Right ventricle myocardium inferior (tissue), 1 donor: ENCODE results near the gene ZNF189. TPM values are rescaled to one million over a fixed set of nuclear protein-coding genes. Genes with fewer than 3 reads are reported as not detected.
A peak's percentile ranks its signal among the peaks of the same experiment; 100 is the strongest.

Experiments used
- ATAC-seq: fragments of 200-7000 bp; cut with Tn5 transposase; one replicate; pipeline ENCODE4 v1.9.1; 2020; ENCODE audit warnings: mild to moderate bottlenecking, moderate library complexity
- DNase-seq: peaks from one replicate; pipeline ENCODE4 v3.0.0; 2021; ENCODE audit errors: missing footprints
- intact Hi-C: fragments of 100-400 bp; cut with DNase I; formaldehyde crosslinking; loops from one replicate; pipeline ENCODE4 v1.11.0; 2022
- total RNA-seq: library from RNA; stranded (reverse); fragmentation: NEBNext Ultra II Directional; extraction: Animal tissue kit (Norgen Biotek cat#: 25700); gene quantifications from one replicate; pipeline ENCODE4 v1.2.1, GENCODE V29; 2021
- donor health status: DM: no; HTN: yes; CAD: no; lungs with severe emphysema.

The ZNF189 gene
- total RNA-seq, 1 donor from 2014 or later: 15.2 TPM

GRCh38 chr9:101442318-101442717 lies 43.7 kb downstream of the ZNF189 start:
- no peak for DNase-seq
- peak; percentile 72 for ATAC-seq
- intact Hi-C loops: loop anchor here (2.0 kb wide), 1 partner anchor 44 kb away; the partner anchor contains the start of genes MRPL50 and ZNF189

DNA sequence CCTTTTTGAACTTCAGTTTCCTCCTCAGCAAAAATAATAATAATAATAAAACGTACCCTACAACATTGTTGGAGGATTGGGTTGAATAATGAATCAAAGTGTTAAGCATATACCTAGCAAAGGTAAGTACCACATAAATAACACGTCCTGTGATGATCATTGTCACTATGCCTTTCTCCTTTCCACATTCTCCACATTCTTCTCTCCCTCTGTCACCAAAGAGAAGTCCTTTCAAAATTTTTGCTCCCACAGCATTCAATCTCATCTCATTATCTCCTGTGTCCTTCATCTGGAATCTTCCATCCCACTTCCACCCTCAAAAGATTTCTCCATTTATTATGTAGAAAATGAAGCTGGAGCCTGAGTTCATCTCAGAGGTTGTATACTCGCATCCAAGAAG lies 44.1 kb downstream of the ZNF189 start:
- intact Hi-C loops: loop anchor here (2.0 kb wide), 1 partner anchor 44 kb away; the partner anchor contains the start of genes MRPL50 and ZNF189
- DNase-seq (no peak), ATAC-seq (no peak)

DNA sequence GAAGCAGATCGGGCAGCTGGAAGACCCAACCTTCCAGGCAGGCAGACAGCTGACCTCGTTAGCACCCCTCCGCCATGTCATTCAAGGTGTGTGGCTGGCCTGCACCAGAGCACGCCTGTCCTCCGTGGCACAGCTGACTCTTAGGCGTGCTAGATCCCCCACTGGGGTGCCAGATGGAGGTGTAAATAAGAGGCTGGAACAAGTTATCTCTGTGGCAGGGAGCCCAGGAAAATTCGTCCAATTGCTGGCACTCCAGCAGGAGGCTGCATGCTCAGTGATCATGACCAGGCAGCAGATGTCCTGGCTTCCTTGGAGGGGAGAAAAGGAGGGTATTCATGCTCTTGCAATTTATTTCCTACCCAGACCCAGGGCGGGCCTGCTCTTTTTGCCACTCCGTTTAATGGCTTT lies 44.7 kb downstream of the ZNF189 start:
- peak; percentile 95 for ATAC-seq
- intact Hi-C loops: loop anchor here (2.0 kb wide), 1 partner anchor 45 kb away; the partner anchor contains the start of genes MRPL50 and ZNF189
- peak; percentile 71 for DNase-seq

DNA sequence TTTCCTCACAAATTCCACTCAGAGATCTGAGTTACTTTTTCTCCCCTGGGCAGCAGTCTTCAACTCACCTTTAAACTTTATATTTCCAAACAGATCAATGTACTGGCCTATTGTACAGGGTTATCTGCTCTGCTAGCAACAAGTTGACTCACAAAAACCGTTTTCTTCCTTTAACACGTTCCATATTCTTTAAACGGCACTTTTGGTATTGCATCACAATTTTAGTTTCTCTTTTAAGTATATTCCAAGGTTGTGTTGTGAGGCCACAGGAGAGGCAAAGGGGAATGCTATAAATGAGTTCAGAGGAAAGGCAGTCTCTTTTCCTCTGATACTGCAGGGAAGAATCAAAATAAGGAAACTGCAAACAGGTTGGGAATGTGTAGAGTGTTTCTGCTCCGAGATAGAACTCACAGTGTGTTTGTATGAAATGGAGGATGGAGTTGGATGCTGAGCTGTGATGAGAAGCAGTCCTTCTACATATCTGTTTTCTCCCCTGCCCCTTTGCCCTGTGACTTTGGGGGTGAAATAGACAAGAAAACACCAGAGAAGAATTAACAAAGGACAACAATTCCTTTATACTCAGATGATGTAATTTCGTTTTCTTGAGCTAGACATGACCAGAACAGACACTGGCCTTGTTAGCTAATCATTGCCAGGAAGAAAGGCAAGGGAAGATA lies 46.8 kb downstream of the ZNF189 start:
- DNase-seq (no peak), ATAC-seq (no peak)
- intact Hi-C loops: no loop called here

DNA sequence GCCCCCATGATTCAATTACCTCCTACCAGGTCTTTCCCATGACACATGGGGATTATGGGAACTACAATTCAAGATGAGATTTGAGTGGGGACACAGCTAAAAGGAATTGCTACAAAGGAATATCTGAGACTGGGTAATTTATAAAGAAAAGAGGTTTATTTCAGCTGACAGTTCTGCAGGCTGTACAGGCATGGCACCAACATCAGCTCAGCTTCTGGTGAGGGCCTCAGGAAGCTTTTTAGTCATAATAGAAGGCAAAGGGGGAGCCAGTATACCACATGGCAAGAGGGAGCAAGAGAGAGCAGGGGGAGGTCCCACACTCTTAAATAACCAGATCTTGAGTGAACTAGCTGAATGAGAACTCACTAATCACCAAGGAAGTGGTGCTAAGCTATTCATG lies 48.1 kb downstream of the ZNF189 start:
- no peak for DNase-seq
- intact Hi-C loops: no loop called here
- ATAC-seq: no peak

- DNase-seq (no peak), ATAC-seq (no peak)
- intact Hi-C loops: no loop called here
These were observed 50.0 kb downstream of the ZNF189 start for GRCh38 chr9:101448680-101449070.

DNA sequence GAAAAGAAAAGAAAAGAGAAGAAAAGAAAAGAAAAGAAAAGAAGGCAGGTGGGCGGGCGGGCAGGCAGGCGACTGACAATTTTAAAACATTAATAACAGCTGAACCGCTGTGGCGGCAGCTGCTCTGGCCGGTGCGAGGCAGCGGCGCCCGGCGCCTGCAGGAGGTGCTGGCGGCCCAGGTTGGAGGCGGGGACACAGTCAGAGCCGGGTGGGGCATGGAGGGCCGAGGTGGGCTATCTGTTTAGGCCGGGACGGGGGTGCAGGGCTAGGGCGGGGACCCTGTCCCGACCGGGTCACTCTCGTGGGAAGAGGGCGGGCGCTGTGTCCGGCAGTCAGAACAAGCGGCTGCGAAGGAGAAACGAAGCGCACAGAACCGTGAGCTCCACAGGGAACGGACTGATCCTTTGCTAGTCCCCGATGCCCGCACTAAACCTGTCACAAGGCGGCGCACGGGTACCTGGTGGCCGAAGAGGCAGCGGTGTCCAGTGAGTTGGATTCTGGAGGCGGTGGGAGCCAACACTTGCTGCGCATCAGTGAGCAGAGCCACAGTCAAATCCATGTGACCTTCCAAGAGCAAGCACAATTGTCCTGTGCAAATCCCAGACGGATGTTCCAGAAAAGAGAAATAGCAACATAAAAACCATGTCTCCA lies 50.5 kb downstream of the ZNF189 start:
- DNase-seq: peak; percentile 83
- peak; percentile 97 for ATAC-seq
- intact Hi-C loops: no loop called here

GRCh38 chr9:101450931-101451330 lies 52.3 kb downstream of the ZNF189 start:
- ATAC-seq (no peak), DNase-seq (no peak)
- intact Hi-C loops: no loop called here

DNA sequence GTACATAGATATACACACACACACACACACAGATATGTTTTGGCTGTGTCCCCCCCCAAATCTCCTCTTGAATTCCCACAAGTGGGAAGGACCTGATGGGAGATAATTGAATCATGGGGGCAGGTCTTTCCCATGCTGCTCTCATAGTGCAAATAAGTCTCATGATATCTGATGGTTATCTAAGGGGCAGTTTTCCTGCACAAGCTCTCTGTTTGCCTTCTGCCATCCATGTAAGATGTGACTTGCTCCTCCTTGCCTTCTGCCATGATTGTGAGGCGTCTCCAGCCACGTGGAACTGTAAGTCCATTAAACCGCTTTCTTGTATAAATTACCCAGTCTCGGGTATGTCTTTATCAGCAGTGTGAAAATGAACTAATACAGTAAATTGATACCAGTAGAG lies 52.8 kb downstream of the ZNF189 start:
- ATAC-seq: no peak
- DNase-seq: no peak
- intact Hi-C loops: no loop called here

DNA sequence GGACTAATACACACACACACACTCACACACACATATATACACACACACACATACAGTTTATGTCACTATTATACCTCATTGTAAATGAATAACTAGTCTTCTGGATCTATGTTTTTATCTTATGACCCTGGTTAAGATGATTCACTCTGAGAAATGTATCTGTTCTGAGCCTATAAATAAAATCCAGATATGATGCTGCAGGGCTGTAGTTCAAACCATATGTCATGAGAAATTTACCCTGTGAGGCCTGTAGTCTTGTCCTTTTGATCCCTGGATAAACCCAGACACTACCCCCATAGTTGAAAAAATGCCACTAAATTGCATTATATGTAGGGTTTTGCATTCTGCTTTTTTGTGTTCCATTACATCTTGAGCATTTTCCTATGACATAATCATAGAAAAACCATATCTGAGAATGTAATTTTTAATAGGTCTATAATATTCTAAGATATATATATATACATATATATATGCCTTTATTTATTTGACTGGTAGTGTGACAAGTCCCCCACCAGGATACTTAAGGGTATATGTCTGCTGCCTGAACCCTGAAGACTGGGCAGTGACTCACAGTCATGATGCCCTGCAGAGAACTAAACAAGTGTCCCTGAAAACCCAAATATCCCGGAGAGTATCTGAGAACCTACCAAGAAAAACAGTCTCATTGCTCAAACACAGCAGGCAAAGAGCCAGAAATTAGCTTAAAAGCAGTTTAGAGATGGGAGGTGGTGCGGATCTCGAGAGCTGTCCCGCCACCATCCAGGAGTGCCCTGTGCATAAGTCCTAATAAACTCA lies 55.3 kb downstream of the ZNF189 start:
- intact Hi-C loops: no loop called here
- ATAC-seq (no peak), DNase-seq (no peak)

GRCh38 chr9:101455656-101456240 lies 57.1 kb downstream of the ZNF189 start:
- DNase-seq (no peak), ATAC-seq (no peak)
- intact Hi-C loops: no loop called here

DNA sequence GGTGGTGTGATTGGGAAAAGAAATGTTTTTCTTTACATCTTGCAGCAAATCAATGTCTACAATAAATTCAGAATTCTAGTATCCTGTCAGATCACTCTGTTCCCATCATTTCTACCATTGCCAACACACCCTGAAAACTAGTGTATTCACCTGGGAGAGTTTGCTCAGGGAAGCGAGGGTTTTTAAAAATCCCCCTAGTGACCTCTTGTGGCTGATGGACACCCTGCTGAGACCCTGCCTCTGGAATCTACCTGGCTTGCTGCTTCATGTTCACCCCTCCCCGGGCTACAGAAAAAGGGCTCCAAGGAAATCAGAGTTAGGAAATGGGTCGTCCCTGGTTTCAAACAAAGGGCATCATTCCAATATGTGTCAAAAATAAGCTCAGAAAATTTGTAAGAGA lies 58.4 kb downstream of the ZNF189 start:
- no peak for ATAC-seq
- intact Hi-C loops: no loop called here

DNA sequence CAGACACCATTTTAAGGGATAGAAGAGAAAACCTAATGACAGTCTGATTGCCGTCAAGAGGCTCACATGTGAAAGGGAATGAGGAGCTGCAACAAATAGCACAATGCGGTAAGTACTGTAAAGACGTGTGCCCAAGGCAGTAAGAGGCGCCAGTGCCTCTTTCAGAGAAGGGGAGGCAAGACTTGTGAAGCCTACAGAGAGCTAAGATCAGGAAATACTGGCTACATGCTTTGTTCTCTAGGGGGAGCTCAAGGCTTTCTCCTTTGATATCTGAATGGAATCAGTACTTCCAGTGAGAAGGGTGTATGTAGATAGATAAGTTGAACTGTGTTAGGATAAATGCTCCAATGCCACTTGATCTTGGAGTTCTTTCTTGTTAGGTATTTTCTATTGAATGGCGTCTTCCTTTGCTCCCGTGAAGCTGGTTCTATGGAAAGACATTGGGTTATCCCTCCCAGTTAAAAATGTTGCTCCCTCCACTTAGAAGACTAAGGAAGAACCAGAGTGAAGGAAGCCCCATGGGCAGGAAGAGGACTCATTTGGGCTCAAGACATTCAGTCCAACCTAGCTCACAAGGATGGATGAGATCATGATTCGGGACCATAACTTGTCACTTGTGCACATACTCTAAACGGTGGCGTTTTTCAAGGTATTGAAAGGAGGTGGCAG lies 60.4 kb downstream of the ZNF189 start:
- peak; percentile 79 for ATAC-seq

More for the DNA sequence above, 58.4 kb downstream of the ZNF189 start:
- no peak for DNase-seq

More for the DNA sequence above, 60.4 kb downstream of the ZNF189 start:
- intact Hi-C loops: no loop called here
- DNase-seq: no peak

Other genes with a start within 250 kb of the ZNF189 start
- not detected for gene BAAT, start 13.8 kb upstream of the ZNF189 start, total RNA-seq
- 16.5 TPM for gene MRPL50, start 233 bp upstream of the ZNF189 start, total RNA-seq
- gene ALDOB, start 36.9 kb downstream of the ZNF189 start, total RNA-seq: 0.43 TPM
- gene RNF20, start 135.0 kb downstream of the ZNF189 start, total RNA-seq: 48.3 TPM
- gene PPP3R2, start 196.1 kb downstream of the ZNF189 start, total RNA-seq: not detected